ENCODE data around the gene USH2A.

USH2A gene

GRCh38 chr1:216140730-216141524 lies 282.3 kb downstream of the USH2A start:
- H3K9ac ChIP-seq (ENCODE audit: low read length) = no peak overlapping the region
- no peak overlapping the region for H3K4me3 ChIP-seq (ENCODE audit: insufficient read depth, low read length, poor library complexity, severe bottlenecking)
- no peaks in the 10 kb centered on the region for H3K9me2 ChIP-seq (replicated peaks; ENCODE audit: insufficient read depth, low read length)
- H3K79me2 ChIP-seq (ENCODE audit: insufficient read depth, low read length) = no peaks in the 10 kb centered on the region
- no peak overlapping the region for H3K4me2 ChIP-seq (ENCODE audit: low read depth, low read length, poor library complexity, severe bottlenecking)
- H3K36me3 ChIP-seq (ENCODE audit: low read length) = no peaks in the 10 kb centered on the region
- TF ChIP-seq, protein P1, sequence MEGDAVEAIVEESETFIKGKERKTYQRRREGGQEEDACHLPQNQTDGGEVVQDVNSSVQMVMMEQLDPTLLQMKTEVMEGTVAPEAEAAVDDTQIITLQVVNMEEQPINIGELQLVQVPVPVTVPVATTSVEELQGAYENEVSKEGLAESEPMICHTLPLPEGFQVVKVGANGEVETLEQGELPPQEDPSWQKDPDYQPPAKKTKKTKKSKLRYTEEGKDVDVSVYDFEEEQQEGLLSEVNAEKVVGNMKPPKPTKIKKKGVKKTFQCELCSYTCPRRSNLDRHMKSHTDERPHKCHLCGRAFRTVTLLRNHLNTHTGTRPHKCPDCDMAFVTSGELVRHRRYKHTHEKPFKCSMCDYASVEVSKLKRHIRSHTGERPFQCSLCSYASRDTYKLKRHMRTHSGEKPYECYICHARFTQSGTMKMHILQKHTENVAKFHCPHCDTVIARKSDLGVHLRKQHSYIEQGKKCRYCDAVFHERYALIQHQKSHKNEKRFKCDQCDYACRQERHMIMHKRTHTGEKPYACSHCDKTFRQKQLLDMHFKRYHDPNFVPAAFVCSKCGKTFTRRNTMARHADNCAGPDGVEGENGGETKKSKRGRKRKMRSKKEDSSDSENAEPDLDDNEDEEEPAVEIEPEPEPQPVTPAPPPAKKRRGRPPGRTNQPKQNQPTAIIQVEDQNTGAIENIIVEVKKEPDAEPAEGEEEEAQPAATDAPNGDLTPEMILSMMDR (IDR thresholded peaks at IDR 0.05; ENCODE audit: insufficient read depth, low read length, poor library complexity, severe bottlenecking) = no peak
- no peak overlapping the region for H3K27ac ChIP-seq (ENCODE audit: low read depth, low read length)
- no peaks in the 10 kb centered on the region for H3K27me3 ChIP-seq (ENCODE audit: low read length)
- H4K20me1 ChIP-seq (ENCODE audit: low read depth, low read length) = no peaks in the 10 kb centered on the region
- H3K9me3 ChIP-seq (ENCODE audit: insufficient read depth, low read length) = no peaks in the 10 kb centered on the region
- H2AFZ ChIP-seq (ENCODE audit: low read depth, low read length, severe bottlenecking) = no peak overlapping the region
- H3F3A ChIP-seq (ENCODE audit: insufficient read depth) = no peaks in the 10 kb centered on the region

DNA sequence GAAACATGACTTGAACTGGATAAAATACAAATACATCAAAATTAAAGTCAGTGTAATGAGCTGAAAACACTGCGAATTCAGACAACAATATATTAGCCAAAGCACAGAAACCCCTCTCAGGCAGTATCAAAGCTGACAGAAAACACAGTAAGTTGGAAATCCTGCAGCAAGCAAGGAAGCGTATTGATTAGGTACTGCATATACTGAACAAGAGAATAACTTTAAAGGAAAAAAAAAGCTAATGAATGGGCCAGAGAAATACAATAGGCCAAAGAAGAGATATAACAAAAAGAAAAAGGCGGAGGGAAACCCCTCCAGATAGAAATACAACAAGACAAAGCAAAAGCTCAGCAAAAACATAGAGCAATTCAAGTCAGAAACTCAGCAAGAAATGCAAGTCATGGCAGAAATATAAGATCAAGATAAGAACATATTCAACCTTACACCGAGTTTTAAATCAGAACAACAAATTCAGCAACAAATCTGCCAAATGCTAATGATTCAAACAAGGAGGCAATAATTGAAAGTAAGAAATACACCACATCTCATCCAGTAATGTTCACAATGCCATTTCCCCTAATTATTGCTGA lies 299.0 kb downstream of the USH2A start:
- H3K9ac ChIP-seq (ENCODE audit: low read length) = no peak overlapping the region
- no peak overlapping the region for H2AFZ ChIP-seq (ENCODE audit: low read depth, low read length, severe bottlenecking)
- no peaks in the 10 kb centered on the region for H4K20me1 ChIP-seq (ENCODE audit: low read depth, low read length)
- H3K9me3 ChIP-seq (ENCODE audit: insufficient read depth, low read length) = no peaks in the 10 kb centered on the region
- no peak overlapping the region for H3K4me3 ChIP-seq (ENCODE audit: insufficient read depth, low read length, poor library complexity, severe bottlenecking)
- H3K27me3 ChIP-seq (ENCODE audit: low read length) = no peaks in the 10 kb centered on the region
- H3K36me3 ChIP-seq (ENCODE audit: low read length) = no peaks in the 10 kb centered on the region
- TF ChIP-seq EZH2phosphoT487 (conservative IDR thresholded peaks at IDR 0.05; ENCODE audit: low read length) = no peak
- no peak overlapping the region for H3K27ac ChIP-seq (ENCODE audit: low read depth, low read length)
- H3K79me2 ChIP-seq (ENCODE audit: insufficient read depth, low read length) = no peaks in the 10 kb centered on the region
- no peak overlapping the region for H3K4me2 ChIP-seq (ENCODE audit: low read depth, low read length, poor library complexity, severe bottlenecking)
- H3F3A ChIP-seq (ENCODE audit: insufficient read depth) = no peaks in the 10 kb centered on the region
- no peaks in the 10 kb centered on the region for H3K9me2 ChIP-seq (replicated peaks; ENCODE audit: insufficient read depth, low read length)

- H3K4me3 ChIP-seq (ENCODE audit: insufficient read depth, low read length, poor library complexity, severe bottlenecking) = no peak overlapping the region
- H3K36me3 ChIP-seq (ENCODE audit: low read length) = no peaks in the 10 kb centered on the region
- no peaks in the 10 kb centered on the region for H3F3A ChIP-seq (ENCODE audit: insufficient read depth)
- H2AFZ ChIP-seq (ENCODE audit: low read depth, low read length, severe bottlenecking) = no peak overlapping the region
- H4K20me1 ChIP-seq (ENCODE audit: low read depth, low read length) = no peaks in the 10 kb centered on the region
- no peaks in the 10 kb centered on the region for H3K79me2 ChIP-seq (ENCODE audit: insufficient read depth, low read length)
- H3K9me3 ChIP-seq (ENCODE audit: insufficient read depth, low read length) = no peaks in the 10 kb centered on the region
- H3K27ac ChIP-seq (ENCODE audit: low read depth, low read length) = no peak overlapping the region
- H3K9ac ChIP-seq (ENCODE audit: low read length) = no peak overlapping the region
- H3K9me2 ChIP-seq (replicated peaks; ENCODE audit: insufficient read depth, low read length) = no peaks in the 10 kb centered on the region
- no peak for TF ChIP-seq EZH2phosphoT487 (conservative IDR thresholded peaks at IDR 0.05; ENCODE audit: low read length)
- TF ChIP-seq, protein P1 (IDR thresholded peaks at IDR 0.05; ENCODE audit: insufficient read depth, low read length, poor library complexity, severe bottlenecking) = no peak
- no peaks in the 10 kb centered on the region for H3K27me3 ChIP-seq (ENCODE audit: low read length)
- H3K4me2 ChIP-seq (ENCODE audit: low read depth, low read length, poor library complexity, severe bottlenecking) = no peak overlapping the region
Observed at GRCh38 chr1:216123446-216124191, 299.6 kb downstream of the USH2A start.

All from SU-DHL-6 (cell line).